Neural cell (in vitro differentiated cells): ENCODE data around the gene ENDOU.

Experiments used
- CTCF ChIP-seq: fragments of 450-650 bp; IDR thresholded peaks from 2 replicates; pipeline ENCODE4 v1.5.1; 2014; ENCODE audit warnings: antibody characterized with exemption, mild to moderate bottlenecking, moderate library complexity; ENCODE audit not compliant: poor library complexity, severe bottlenecking
- EP300 ChIP-seq: fragments of 450-650 bp; conservative IDR thresholded peaks from 2 replicates; pipeline ENCODE4 v1.6.1; 2014; ENCODE audit warnings: antibody characterized with exemption, mild to moderate bottlenecking, moderate library complexity; ENCODE audit not compliant: poor library complexity, severe bottlenecking
- EZH2 ChIP-seq: fragments of 200-600, 300-800 bp; shearing (Covaris generic), sonication (generic); IDR thresholded peaks from 2 replicates; pipeline ENCODE4 v1.6.1; 2014; ENCODE audit warnings: antibody characterized with exemption, low read length, borderline replicate concordance, mild to moderate bottlenecking; ENCODE audit not compliant: insufficient read depth, poor library complexity, severe bottlenecking

DNA sequence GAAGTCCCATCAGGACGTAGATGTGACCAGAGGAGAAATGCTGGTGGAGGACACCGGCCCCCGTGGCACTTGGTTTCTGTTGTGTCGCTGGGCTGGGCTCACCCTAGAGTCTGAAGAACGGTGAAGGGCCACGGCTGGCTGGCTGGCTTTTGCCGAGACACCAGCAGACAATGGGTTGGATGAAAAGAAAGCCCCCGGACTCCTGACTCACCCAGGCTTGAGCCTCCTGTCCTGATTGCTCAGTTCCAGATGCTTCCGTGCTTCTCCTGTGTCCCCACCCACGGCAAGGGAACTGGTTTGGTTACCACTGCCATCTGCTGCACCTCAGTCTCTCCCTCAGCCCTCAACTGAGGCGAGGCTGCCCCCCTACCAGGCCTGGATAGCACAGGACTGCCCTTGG lies 10.4 kb upstream of the ENDOU start:
- TF ChIP-seq EZH2: no peak
- no peak for TF ChIP-seq CTCF
- no peak for TF ChIP-seq EP300
